ENCODE measurements around the gene NBPF1. TPM values are rescaled to one million over a fixed set of nuclear protein-coding genes. Genes with fewer than 3 reads are reported as not detected.

The NBPF1 gene
- total and polyA plus RNA-seq, 9 of the 15 experiments (the other 6 are each of a cell fraction or from before 2014, with no cell fraction given): 5.2 to 42.6 (median 24.1) TPM

- TF ChIP-seq CHD7 (IDR thresholded peaks at IDR 0.05; ENCODE audit: low read depth, low read length): no peak
- no peak for TF ChIP-seq ZNF212 (CRISPR knock-in tag; IDR thresholded peaks at IDR 0.05)
- TF ChIP-seq BCL6 (CRISPR knock-in tag; IDR thresholded peaks at IDR 0.05): no peak
- TF ChIP-seq IFI16 (CRISPR knock-in tag; IDR thresholded peaks at IDR 0.05): no peak
- TF ChIP-seq ZNF232 (CRISPR knock-in tag; IDR thresholded peaks at IDR 0.05): no peak
- TF ChIP-seq PHTF2 (CRISPR knock-in tag; IDR thresholded peaks at IDR 0.05): no peak
- peak; percentile 77 for TF ChIP-seq THAP12 (CRISPR knock-in tag; IDR thresholded peaks at IDR 0.05)
- TF ChIP-seq ESRRB (CRISPR knock-in tag; IDR thresholded peaks at IDR 0.05; ENCODE audit: borderline replicate concordance): no peak
Measured at GRCh38 chr1:16630661-16631247, 17.4 kb upstream of the NBPF1 start (continued).
